ENCODE results near the gene TEX2.

Gene TEX2

GRCh38 chr17:64277831-64278562 is 14.9 kb upstream of the TEX2 start:
- no peaks in the 10 kb centered on the region for H3K27me3 Mint-ChIP-seq
- no peaks in the 10 kb centered on the region for H3K9me3 Mint-ChIP-seq (ENCODE audit: low read depth)
- no peak overlapping the region for H3K4me3 Mint-ChIP-seq
- no peaks in the 10 kb centered on the region for H3K36me3 Mint-ChIP-seq
- no peak overlapping the region for H3K27ac Mint-ChIP-seq
- peaks cover 3% of the 10 kb centered on the region for H3K4me1 Mint-ChIP-seq (ENCODE audit: low read depth)

GRCh38 chr17:64276961-64277505 is 14.0 kb upstream of the TEX2 start:
- no peaks in the 10 kb centered on the region for H3K9me3 Mint-ChIP-seq (ENCODE audit: low read depth)
- no peak overlapping the region for H3K27ac Mint-ChIP-seq
- no peak overlapping the region for H3K4me3 Mint-ChIP-seq
- peaks cover 5% of the 10 kb centered on the region for H3K4me1 Mint-ChIP-seq (ENCODE audit: low read depth)
- H3K27me3 Mint-ChIP-seq: no peaks in the 10 kb centered on the region
- H3K36me3 Mint-ChIP-seq: no peaks in the 10 kb centered on the region

- Mint-ChIP-seq H3K9me3 (ENCODE audit: low read depth) (no peaks in the 10 kb centered on the region), H3K36me3 (no peaks in the 10 kb centered on the region), H3K4me1 (ENCODE audit: low read depth) (peaks cover 19% of the 10 kb centered on the region), H3K27ac (no peak overlapping the region), H3K27me3 (no peaks in the 10 kb centered on the region), H3K4me3 (no peak overlapping the region)
Measured at GRCh38 chr17:64275016-64275415, 12.0 kb upstream of the TEX2 start.

GRCh38 chr17:64273006-64273405 is 9.9 kb upstream of the TEX2 start:
- H3K27me3 Mint-ChIP-seq: no peaks in the 10 kb centered on the region
- H3K4me1 Mint-ChIP-seq (ENCODE audit: low read depth): peaks cover 21% of the 10 kb centered on the region
- no peak overlapping the region for H3K27ac Mint-ChIP-seq
- no peaks in the 10 kb centered on the region for H3K36me3 Mint-ChIP-seq
- H3K9me3 Mint-ChIP-seq (ENCODE audit: low read depth): no peaks in the 10 kb centered on the region
- H3K4me3 Mint-ChIP-seq: no peak overlapping the region

- H3K4me1 Mint-ChIP-seq (ENCODE audit: low read depth): peaks cover 21% of the 10 kb centered on the region
- no peaks in the 10 kb centered on the region for H3K36me3 Mint-ChIP-seq
- H3K27ac Mint-ChIP-seq: peak overlapping the region; percentile 74
- H3K9me3 Mint-ChIP-seq (ENCODE audit: low read depth): no peaks in the 10 kb centered on the region
- H3K27me3 Mint-ChIP-seq: peaks cover 2% of the 10 kb centered on the region
- peak overlapping the region; percentile 24 for H3K4me3 Mint-ChIP-seq
Measured at GRCh38 chr17:64270885-64271284, 7.8 kb upstream of the TEX2 start.

GRCh38 chr17:64269687-64270649 is 6.9 kb upstream of the TEX2 start:
- no peak overlapping the region for H3K27ac Mint-ChIP-seq

GRCh38 chr17:64264891-64265290 is 1.8 kb upstream of the TEX2 start:
- Mint-ChIP-seq H3K4me3 (peak overlapping the region; percentile 47), H3K27ac (no peak overlapping the region), H3K27me3 (peaks cover 2% of the 10 kb centered on the region), H3K9me3 (ENCODE audit: low read depth) (no peaks in the 10 kb centered on the region), H3K36me3 (no peaks in the 10 kb centered on the region), H3K4me1 (ENCODE audit: low read depth) (peaks cover 35% of the 10 kb centered on the region)

More at GRCh38 chr17:64269687-64270649, 6.9 kb upstream of the TEX2 start:
- H3K4me3 Mint-ChIP-seq: no peak overlapping the region
- no peaks in the 10 kb centered on the region for H3K36me3 Mint-ChIP-seq
- no peaks in the 10 kb centered on the region for H3K9me3 Mint-ChIP-seq (ENCODE audit: low read depth)
- peaks cover 2% of the 10 kb centered on the region for H3K27me3 Mint-ChIP-seq
- peaks cover 21% of the 10 kb centered on the region for H3K4me1 Mint-ChIP-seq (ENCODE audit: low read depth)

- H3K4me3 Mint-ChIP-seq: peak overlapping the region; percentile 94
- no peaks in the 10 kb centered on the region for H3K9me3 Mint-ChIP-seq (ENCODE audit: low read depth)
- peak overlapping the region; percentile 92 for H3K27ac Mint-ChIP-seq
- peaks cover 40% of the 10 kb centered on the region for H3K4me1 Mint-ChIP-seq (ENCODE audit: low read depth)
- no peaks in the 10 kb centered on the region for H3K36me3 Mint-ChIP-seq
- H3K27me3 Mint-ChIP-seq: peaks cover 2% of the 10 kb centered on the region
Measured at GRCh38 chr17:64262198-64262999, 661 bp downstream of the TEX2 start.

- H3K4me1 Mint-ChIP-seq (ENCODE audit: low read depth): peaks cover 42% of the 10 kb centered on the region
- H3K27me3 Mint-ChIP-seq: no peaks in the 10 kb centered on the region
- H3K9me3 Mint-ChIP-seq (ENCODE audit: low read depth): no peaks in the 10 kb centered on the region
- no peaks in the 10 kb centered on the region for H3K36me3 Mint-ChIP-seq
- peak overlapping the region; percentile 94 for H3K4me3 Mint-ChIP-seq
- H3K27ac Mint-ChIP-seq: peak overlapping the region; percentile 92
Measured at GRCh38 chr17:64261417-64262145, 1.5 kb downstream of the TEX2 start.

DNA sequence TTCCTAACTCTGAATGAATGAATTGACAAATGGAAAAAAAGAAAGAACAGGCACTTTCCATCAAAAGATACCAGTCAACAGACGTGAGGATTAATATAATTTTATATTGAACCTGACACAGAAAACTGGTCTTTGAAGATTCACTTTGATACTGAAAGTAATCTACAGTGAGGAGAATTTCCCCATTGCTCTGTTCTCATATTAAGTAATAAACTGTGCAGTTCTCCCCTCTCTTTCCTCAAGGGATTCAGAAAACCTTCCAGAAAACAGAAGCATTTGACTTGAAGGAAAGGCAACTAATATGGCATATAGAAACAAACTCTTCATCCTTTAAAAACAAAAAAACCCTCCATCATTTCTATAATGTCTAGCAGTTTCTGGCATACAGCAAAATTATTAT is 2.2 kb downstream of the TEX2 start:
- H3K4me3 Mint-ChIP-seq: peak overlapping the region; percentile 32
- H3K36me3 Mint-ChIP-seq: no peaks in the 10 kb centered on the region
- H3K4me1 Mint-ChIP-seq (ENCODE audit: low read depth): peaks cover 44% of the 10 kb centered on the region
- H3K27me3 Mint-ChIP-seq: no peaks in the 10 kb centered on the region
- no peaks in the 10 kb centered on the region for H3K9me3 Mint-ChIP-seq (ENCODE audit: low read depth)
- no peak overlapping the region for H3K27ac Mint-ChIP-seq

- Mint-ChIP-seq H3K4me3 (no peak overlapping the region), H3K27me3 (no peaks in the 10 kb centered on the region), H3K27ac (no peak overlapping the region), H3K36me3 (no peaks in the 10 kb centered on the region), H3K9me3 (ENCODE audit: low read depth) (no peaks in the 10 kb centered on the region), H3K4me1 (ENCODE audit: low read depth) (peaks cover 44% of the 10 kb centered on the region)
Measured at GRCh38 chr17:64259922-64260321, 3.1 kb downstream of the TEX2 start.

GRCh38 chr17:64259426-64259825 is 3.6 kb downstream of the TEX2 start:
- no peaks in the 10 kb centered on the region for H3K36me3 Mint-ChIP-seq
- no peaks in the 10 kb centered on the region for H3K27me3 Mint-ChIP-seq
- no peak overlapping the region for H3K27ac Mint-ChIP-seq
- no peak overlapping the region for H3K4me3 Mint-ChIP-seq
- H3K4me1 Mint-ChIP-seq (ENCODE audit: low read depth): peaks cover 43% of the 10 kb centered on the region
- H3K9me3 Mint-ChIP-seq (ENCODE audit: low read depth): no peaks in the 10 kb centered on the region

DNA sequence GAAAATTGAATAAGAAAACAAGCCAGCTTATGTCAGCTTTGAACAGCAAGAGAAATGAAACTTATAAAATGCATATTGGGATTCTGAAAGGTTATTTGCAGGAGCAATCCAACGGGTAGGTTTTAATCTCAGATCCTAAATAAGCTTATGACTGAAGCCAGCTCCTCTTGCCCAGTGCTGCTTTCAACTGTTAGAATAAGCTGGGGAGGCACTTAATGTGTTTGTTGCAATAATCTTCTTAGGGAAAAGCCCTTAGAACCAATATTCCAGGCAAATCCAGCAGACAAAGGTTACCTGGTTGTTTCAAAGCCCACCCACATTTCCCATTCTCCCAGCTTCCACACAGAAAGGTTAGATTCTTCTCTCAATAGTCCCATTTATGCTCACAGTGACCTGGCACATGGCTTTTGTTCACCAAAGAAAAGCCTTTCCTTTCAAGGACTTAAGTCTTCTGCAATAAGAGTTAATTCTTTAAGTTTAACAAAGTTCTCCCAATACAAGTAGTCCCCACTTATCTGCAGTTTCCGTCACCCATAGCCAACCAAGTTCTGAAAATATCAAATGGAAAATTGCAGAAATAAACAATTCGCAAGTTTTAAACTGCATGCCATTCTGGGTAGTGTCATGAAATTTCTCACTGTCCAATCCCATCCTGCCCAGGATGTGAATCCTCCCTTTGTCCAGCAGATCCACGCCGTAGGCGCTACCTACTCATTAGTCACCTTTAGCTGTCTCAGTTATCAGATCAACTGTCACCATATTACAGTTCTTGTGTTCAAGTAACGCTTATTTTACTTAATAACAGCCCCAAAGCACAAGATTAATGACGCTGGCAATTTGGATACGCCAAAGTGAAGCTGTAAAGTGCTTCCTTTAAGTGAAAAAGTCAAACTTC is 5.9 kb downstream of the TEX2 start:
- Mint-ChIP-seq H3K4me1 (ENCODE audit: low read depth) (peaks cover 41% of the 10 kb centered on the region), H3K9me3 (ENCODE audit: low read depth) (no peaks in the 10 kb centered on the region), H3K36me3 (peaks cover 3% of the 10 kb centered on the region), H3K27ac (no peak overlapping the region), H3K4me3 (no peak overlapping the region), H3K27me3 (no peaks in the 10 kb centered on the region)

All from activated naive CD8-positive, alpha-beta T cell (primary cell).